OCI-LY1 (cell line): ENCODE results near the gene OSCAR.

Experiments used
- CTCF ChIP-seq: fragments of 200-600 bp; sonication (generic), shearing (Covaris generic); IDR thresholded peaks from 2 replicates; pipeline ENCODE4 v1.5.1; 2017; ENCODE audit warnings: mild to moderate bottlenecking, antibody characterized with exemption, low read length, moderate library complexity, mixed read lengths
- EZH2 ChIP-seq: fragments of 200-600 bp; sonication (generic), shearing (Covaris generic); IDR thresholded peaks from 2 replicates; pipeline ENCODE4 v1.8.0; 2017; ENCODE audit warnings: borderline replicate concordance, mixed run types, mild to moderate bottlenecking, antibody characterized with exemption, low read length, moderate library complexity, mixed read lengths

- TF ChIP-seq CTCF (no peak), EZH2 (no peak)
Measured at GRCh38 chr19:54094426-54095000, 6.1 kb downstream of the OSCAR start.
